SK-N-SH treated with all-trans-retinoic acid at 6 μM for 48 hours (cell line): Measurements from ENCODE around the gene SGTA.

Experiments used
- ARNTL ChIP-seq: fragments of 450-650 bp; formaldehyde crosslinking; IDR thresholded peaks from 2 replicates; pipeline ENCODE4 v1.5.0; 2020; ENCODE audit warnings: low read depth, mild to moderate bottlenecking, moderate library complexity, borderline replicate concordance
- CSDC2 ChIP-seq: fragments of 250-450 bp; sonication (Bioruptor Pico); IDR thresholded peaks from 2 replicates; pipeline ENCODE4 v1.5.0; 2020; ENCODE audit warnings: mild to moderate bottlenecking, moderate library complexity
- CSRNP3 ChIP-seq: fragments of 250-450 bp; sonication (Bioruptor Pico); IDR thresholded peaks from 2 replicates; pipeline ENCODE4 v1.5.1; 2021; ENCODE audit warnings: mild to moderate bottlenecking, moderate library complexity
- ISL1 ChIP-seq: fragments of 250-450 bp; sonication (Bioruptor Pico); IDR thresholded peaks from 2 replicates; pipeline ENCODE4 v2.1.2; 2022; ENCODE audit warnings: mild to moderate bottlenecking, moderate library complexity
- OSR1 ChIP-seq: fragments of 250-450 bp; sonication (Bioruptor Pico); IDR thresholded peaks from 2 replicates; pipeline ENCODE4 v1.8.0; 2022; ENCODE audit warnings: moderate library complexity, mild to moderate bottlenecking, inconsistent platforms
- PATZ1 ChIP-seq: fragments of 250-450 bp; sonication (Bioruptor Pico); IDR thresholded peaks from 2 replicates; pipeline ENCODE4 v1.8.0; 2020; ENCODE audit warnings: mild to moderate bottlenecking, moderate library complexity, borderline replicate concordance
- POU6F1 ChIP-seq: fragments of 250-450 bp; sonication (Bioruptor Pico); IDR thresholded peaks from 2 replicates; pipeline ENCODE4 v1.8.0; 2021; ENCODE audit warnings: low read depth, mild to moderate bottlenecking, moderate library complexity, borderline replicate concordance
- TOX ChIP-seq: fragments of 250-450 bp; sonication (Bioruptor Pico); IDR thresholded peaks from 2 replicates; pipeline ENCODE4 v1.8.0; 2021; ENCODE audit warnings: mild to moderate bottlenecking, moderate library complexity, borderline replicate concordance
- ZC3H10 ChIP-seq: fragments of 250-450 bp; sonication (Bioruptor Pico); IDR thresholded peaks from 2 replicates; pipeline ENCODE4 v1.5.1; 2021; ENCODE audit warnings: mild to moderate bottlenecking, moderate library complexity
- ZFP3 ChIP-seq: fragments of 250-450 bp; sonication (Bioruptor Pico); IDR thresholded peaks from 2 replicates; pipeline ENCODE4 v1.5.0; 2020; ENCODE audit warnings: mild to moderate bottlenecking, moderate library complexity
- ZNF8 ChIP-seq: fragments of 450-650 bp; formaldehyde crosslinking; IDR thresholded peaks from 2 replicates; pipeline ENCODE4 v1.5.0; 2020; ENCODE audit warnings: mild to moderate bottlenecking, moderate library complexity

- no peak for TF ChIP-seq ZC3H10
- no peak for TF ChIP-seq TOX
- TF ChIP-seq ZFP3 (CRISPR knock-in tag): no peak
- no peak for TF ChIP-seq CSRNP3 (CRISPR knock-in tag)
- TF ChIP-seq PATZ1 (CRISPR knock-in tag): no peak
- no peak for TF ChIP-seq CSDC2 (CRISPR knock-in tag)
- no peak for TF ChIP-seq ISL1 (CRISPR knock-in tag)
- no peak for TF ChIP-seq ZNF8 (CRISPR knock-in tag)
- no peak for TF ChIP-seq ARNTL (CRISPR knock-in tag)
- no peak for TF ChIP-seq POU6F1
- no peak for TF ChIP-seq OSR1 (CRISPR knock-in tag)
These were observed 30.4 kb upstream of the SGTA start for GRCh38 chr19:2813235-2814160.
